Small intestine (tissue), 7 donors: ENCODE results near the gene RINL. TPM values are rescaled to one million over a fixed set of nuclear protein-coding genes. Genes with fewer than 3 reads are reported as not detected.
A peak's percentile ranks its signal among the peaks of the same experiment; 100 is the strongest.

Experiments used
- DNase-seq, 2 donors: peaks; one replicate each; pipeline versions ENCODE4 v3.0.0 to v3.0.0-alpha.2; 2013
- FAIRE-seq: peaks from 2 replicates; lab custom pipeline; 2012; peaks lifted over from hg19 to GRCh38; lab: Jason Lieb, UNC
- H3K27ac ChIP-seq, 3 donors: one replicate each; pipeline ENCODE4 v1.5.1; 2013; ENCODE audit warnings: low read length in 2 of 3, mild to moderate bottlenecking in 2 of 3, control low read depth in 1 of 3, inconsistent platforms in 1 of 3, low read depth in 1 of 3, moderate library complexity in 1 of 3
- H3K27me3 ChIP-seq, 3 donors: one replicate each; pipeline ENCODE4 v1.6.1; 2013; ENCODE audit warnings: low read length in 3 of 3, inconsistent platforms in 1 of 3; ENCODE audit not compliant: control insufficient read depth in 3 of 3, insufficient read depth in 3 of 3
- H3K36me3 ChIP-seq, 3 donors: one replicate each; pipeline ENCODE4 v1.6.1; 2013; ENCODE audit warnings: low read length in 3 of 3, inconsistent platforms in 1 of 3, low read depth in 1 of 3, mild to moderate bottlenecking in 1 of 3, moderate library complexity in 1 of 3; ENCODE audit not compliant: control insufficient read depth in 3 of 3, insufficient read depth in 2 of 3
- H3K4me1 ChIP-seq, 3 donors: one replicate each; pipeline ENCODE4 v1.6.1; 2013; ENCODE audit warnings: low read length in 2 of 3, inconsistent platforms in 1 of 3, low read depth in 1 of 3, mild to moderate bottlenecking in 1 of 3, moderate library complexity in 1 of 3; ENCODE audit not compliant: control insufficient read depth in 3 of 3, insufficient read depth in 2 of 3
- H3K4me3 ChIP-seq, 3 donors: one replicate each; pipeline ENCODE4 v1.5.1; 2013; ENCODE audit warnings: low read length in 3 of 3, control low read depth in 1 of 3, inconsistent platforms in 1 of 3, low read depth in 1 of 3, mild to moderate bottlenecking in 1 of 3, moderate library complexity in 1 of 3
- H3K9me3 ChIP-seq, 2 donors: one replicate each; pipeline ENCODE4 v1.6.1; 2013; ENCODE audit warnings: low read depth in 1 of 2, low read length in 1 of 2; ENCODE audit not compliant: control insufficient read depth in 2 of 2, insufficient read depth in 1 of 2
- WGBS, 3 donors: extraction: QIAGEN DNeasy Blood & Tissue Kit; methylation state at CpG; one replicate each; pipeline ENCODE4 v1.1.7; 2013; 5-methylcytosine and 5-hydroxymethylcytosine counted together
- polyA plus RNA-seq, 4 donors: library from polyadenylated mRNA; stranded (reverse) in 3 of 4; unstranded in 1 of 4; fragments of 200-250 nt in 3 of 4; fragments of 120-200 nt in 1 of 4; gene quantifications; one replicate each; pipeline versions ENCODE4 v1.2.1 to v1.2.3, GENCODE V29; 2013
- donor health status: healthy with polysubstance abuse.
- donor health status: control.
- donor health status: control.
- donor health status: Bipolar disorder and iron deficiency.
- donor health status: healthy.

RINL gene
- polyA plus RNA-seq, 4 donors, result 1.3 to 33.2 (median 9.8) TPM

DNA sequence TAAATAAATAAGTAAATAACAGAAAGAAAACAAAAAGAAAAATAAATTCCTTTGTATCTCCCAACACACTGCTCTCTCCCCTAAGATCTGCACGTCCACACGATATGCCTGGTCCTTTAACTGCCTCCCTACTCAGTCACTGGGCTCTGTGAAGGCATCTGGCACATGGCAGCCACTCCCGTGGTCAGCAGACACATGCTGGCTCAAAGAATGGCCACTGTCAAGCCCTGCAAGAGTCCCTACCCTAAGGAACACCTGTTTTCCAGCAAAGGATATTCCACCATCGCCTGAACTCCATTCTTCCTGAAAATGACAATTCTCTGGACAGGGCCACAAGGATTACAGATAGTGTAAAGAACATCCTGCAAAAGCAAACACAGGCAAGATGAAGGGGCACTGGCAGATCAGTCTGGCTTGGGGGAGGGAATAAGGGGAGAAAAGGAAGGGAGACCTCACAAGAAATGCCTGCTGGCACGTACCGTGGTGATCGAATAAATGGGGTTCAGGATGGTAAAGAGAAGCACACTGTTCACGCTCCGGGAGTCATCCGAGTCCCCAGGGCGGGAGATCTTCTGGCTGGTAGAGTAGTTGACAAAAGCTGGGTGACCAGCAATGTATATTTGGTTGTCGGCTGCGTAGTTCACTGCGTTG is 32.6 kb downstream of the RINL start:
- no peak overlapping the region for H3K4me3 ChIP-seq
- peaks cover 35 to 79% (median 36%) of the 10 kb centered on the region in 3 donors for H3K36me3 ChIP-seq
- no peak for DNase-seq
- peaks cover 0 to 13% (median 2%) of the 10 kb centered on the region in 3 donors for H3K4me1 ChIP-seq
- no peak overlapping the region for H3K27ac ChIP-seq
- no peaks in the 10 kb centered on the region for H3K27me3 ChIP-seq
- FAIRE-seq, result no peak
- no peaks in the 10 kb centered on the region for H3K9me3 ChIP-seq
- WGBS, 3 donors, result 92% methylated on average over 14 of the region's 14 CpGs

DNA sequence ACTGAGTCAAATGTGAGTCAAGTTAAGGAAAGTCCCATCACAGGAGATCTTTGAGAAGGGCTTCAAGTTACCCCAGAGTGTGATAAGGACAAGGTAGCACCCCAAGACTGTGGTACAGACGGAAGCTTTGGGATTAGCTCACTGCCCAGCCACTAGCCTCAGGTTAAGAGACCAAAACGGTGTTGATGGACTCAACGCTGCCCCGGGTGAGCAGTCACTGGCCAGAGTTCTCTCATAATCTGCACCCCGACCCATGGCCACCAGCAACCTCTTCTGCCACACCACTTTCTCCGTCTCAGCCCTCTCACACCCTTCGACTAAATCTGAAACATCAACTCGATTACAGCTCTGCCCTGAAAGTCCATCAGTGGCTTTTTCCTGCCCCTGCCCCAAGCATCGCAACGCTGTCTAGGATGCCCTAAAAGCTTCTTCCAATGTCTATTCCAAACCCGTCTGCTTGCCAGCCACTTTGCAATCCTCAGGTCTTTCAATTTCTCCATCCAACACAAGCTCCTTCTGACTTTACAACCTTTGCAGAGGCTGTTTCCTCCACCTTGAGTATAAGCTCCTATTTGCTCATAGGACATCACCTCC is 33.9 kb downstream of the RINL start:
- FAIRE-seq (no peak), DNase-seq (no peak)
- no peak overlapping the region for H3K27ac ChIP-seq
- H3K4me1 ChIP-seq, result peaks cover 0 to 18% (median 2%) of the 10 kb centered on the region in 3 donors
- no peaks in the 10 kb centered on the region for H3K9me3 ChIP-seq
- no peaks in the 10 kb centered on the region for H3K27me3 ChIP-seq
- H3K36me3 ChIP-seq, result peaks cover 45 to 92% (median 47%) of the 10 kb centered on the region in 3 donors
- WGBS, 3 donors, result 83 to 89% (median 88%) methylated on average over 11 of the region's 11 CpGs
- H3K4me3 ChIP-seq, result no peak overlapping the region

DNA sequence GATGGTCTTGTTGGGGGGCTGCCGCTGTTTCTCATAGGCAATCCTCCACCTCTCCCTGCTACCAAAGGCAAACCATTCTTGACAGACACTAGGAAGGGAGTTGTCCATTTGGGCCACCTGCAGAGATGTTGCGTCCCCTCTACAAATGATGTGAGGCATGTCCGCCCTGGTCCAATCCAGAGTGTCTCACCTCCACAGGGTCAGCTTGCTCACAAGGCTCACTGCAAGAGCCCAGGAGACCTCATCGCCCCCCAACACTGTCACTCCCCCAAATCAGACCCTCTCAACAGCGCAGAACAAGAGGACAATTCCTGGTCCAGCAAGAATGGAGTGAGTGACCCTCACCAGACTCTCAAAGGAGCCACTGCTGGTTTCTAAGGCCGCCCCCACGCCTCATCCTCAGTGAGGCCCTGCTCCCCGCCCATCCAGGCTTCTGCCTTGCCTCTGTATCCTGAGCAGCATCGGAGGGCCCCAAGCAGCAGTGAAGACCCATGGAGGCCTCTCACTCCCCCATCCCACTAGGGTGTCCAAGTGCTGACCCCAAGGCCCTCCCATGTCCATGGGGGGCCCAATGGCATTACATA is 34.8 kb downstream of the RINL start:
- Histone ChIP-seq H3K27ac (peak overlapping the region in 1 of 3 donors; percentile 79), H3K4me1 (peaks cover 0 to 28% (median 2%) of the 10 kb centered on the region in 3 donors), H3K27me3 (no peaks in the 10 kb centered on the region), H3K9me3 (no peaks in the 10 kb centered on the region), H3K36me3 (peaks cover 49 to 98% (median 56%) of the 10 kb centered on the region in 3 donors), H3K4me3 (no peak overlapping the region)
- 96 to 97% (median 96%) methylated on average over 9 of the region's 9 CpGs for WGBS, 3 donors
- DNase-seq (no peak), FAIRE-seq (no peak)

DNA sequence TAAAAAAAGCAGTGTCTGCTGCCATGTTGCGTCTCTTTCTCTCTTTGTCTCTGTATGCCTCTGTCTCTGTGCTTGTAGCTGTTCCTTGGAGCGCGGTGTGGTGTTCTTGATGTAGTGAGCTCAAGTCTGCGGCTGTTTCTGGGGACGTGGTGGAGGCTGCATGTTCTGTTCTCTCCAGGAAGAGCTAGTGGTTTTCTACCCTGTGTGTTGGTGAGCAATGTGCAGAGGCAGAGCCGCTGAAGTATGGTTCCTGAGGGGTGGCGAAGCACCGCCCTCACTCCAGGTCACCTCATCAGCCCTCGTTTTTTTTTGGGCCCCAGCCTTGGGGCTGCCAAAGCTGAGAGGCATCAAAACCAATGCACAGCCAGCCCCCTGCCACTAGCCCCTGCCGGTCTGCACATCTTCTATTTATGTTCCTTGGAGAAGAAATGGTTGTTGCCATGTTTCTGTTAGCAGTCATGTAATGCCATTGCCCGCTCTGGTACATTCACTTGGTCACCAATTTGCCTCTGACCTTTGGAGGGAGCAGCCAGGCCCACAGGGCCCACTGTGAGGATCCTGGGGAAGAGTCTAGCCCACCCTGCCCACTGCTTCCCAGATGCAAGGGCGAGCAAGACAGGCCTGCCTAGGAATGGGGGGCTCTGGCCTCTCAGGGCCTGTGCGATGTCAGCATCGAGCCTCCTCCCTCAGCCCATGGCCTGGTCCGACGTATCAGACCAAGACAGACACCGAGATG is 35.5 kb downstream of the RINL start:
- WGBS, 3 donors, result 65 to 88% (median 80%) methylated on average over 17 of the region's 17 CpGs
- Histone ChIP-seq H3K27ac (peak overlapping the region in 1 of 3 donors; percentile 79), H3K36me3 (peaks cover 54 to 99% (median 63%) of the 10 kb centered on the region in 3 donors), H3K9me3 (no peaks in the 10 kb centered on the region), H3K4me1 (peaks cover 0 to 31% (median 0%) of the 10 kb centered on the region in 3 donors), H3K27me3 (no peaks in the 10 kb centered on the region), H3K4me3 (no peak overlapping the region)
- FAIRE-seq (no peak), DNase-seq (peak in 1 of 2 donors; percentile 78)

DNA sequence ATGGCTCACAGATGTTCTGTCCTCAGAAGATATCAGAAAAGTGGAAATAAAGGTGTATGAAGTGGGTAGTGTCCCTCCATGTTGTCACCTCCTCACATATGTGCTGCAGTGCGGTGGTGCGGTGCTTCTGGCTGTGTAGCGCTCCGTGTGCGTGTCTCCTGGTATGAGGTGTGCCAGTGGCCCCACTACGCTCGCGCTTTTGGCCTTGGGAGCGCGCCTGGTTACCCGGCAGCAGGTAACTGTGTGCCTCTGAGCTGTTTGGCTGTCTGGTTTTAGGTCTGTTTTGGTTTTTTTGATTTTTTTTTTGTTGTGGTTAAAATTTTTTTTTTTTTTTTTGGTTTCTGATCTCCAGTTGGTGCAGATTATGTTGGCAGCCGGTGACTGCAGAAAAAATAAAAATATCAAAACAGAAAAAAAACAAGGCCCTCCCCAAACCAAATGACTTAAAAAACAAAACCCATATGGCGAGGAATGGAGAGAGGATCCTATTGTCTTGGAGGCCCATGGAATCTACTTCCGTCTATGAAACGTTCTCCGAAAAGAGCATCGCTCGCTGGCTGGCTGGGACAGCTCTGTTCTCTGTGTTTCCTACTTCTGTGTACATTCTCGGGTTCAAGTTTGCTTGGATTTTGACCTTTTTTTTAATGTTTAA is 36.2 kb downstream of the RINL start:
- Histone ChIP-seq H3K4me3 (no peak overlapping the region), H3K27me3 (no peaks in the 10 kb centered on the region), H3K9me3 (no peaks in the 10 kb centered on the region), H3K36me3 (peaks cover 56 to 99% (median 62%) of the 10 kb centered on the region in 3 donors), H3K27ac (peak overlapping the region in 1 of 3 donors; percentile 79), H3K4me1 (peaks cover 0 to 31% (median 0%) of the 10 kb centered on the region in 3 donors)
- DNase-seq (peak in 1 of 2 donors; percentile 44), FAIRE-seq (no peak)
- 78 to 89% (median 82%) methylated on average over 19 of the region's 19 CpGs for WGBS, 3 donors

DNA sequence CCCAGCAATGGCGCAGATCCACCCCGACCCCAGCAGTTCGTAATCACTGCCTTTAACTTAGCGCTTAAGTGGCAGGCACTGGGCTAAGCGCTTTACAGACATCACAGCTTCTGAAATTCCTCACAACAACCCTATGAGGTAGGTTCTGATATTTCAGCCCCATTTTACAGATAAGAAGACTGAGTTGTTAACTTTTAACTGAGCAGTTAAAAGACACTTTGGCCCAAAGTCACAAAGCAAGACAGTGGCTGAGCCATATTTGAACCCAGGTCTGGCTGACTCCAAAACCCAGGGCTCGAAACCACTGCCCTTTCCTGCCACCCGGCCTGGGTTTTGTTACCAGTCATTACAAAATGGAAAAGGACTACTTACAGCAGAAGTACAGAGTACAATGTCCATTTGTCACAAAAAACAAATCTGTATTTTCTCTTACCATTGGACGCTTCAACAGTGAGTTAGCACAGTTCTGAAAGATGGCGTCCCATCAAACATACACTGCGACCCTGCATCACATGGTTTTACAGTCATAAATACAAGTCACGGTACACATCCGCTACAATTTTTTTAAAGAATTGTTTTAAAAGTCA is 36.8 kb downstream of the RINL start:
- Histone ChIP-seq H3K27me3 (no peaks in the 10 kb centered on the region), H3K4me3 (no peak overlapping the region), H3K27ac (peak overlapping the region in 1 of 3 donors; percentile 22), H3K36me3 (peaks cover 56 to 97% (median 65%) of the 10 kb centered on the region in 3 donors), H3K9me3 (no peaks in the 10 kb centered on the region), H3K4me1 (peaks cover 0 to 36% (median 0%) of the 10 kb centered on the region in 3 donors)
- 87 to 89% (median 89%) methylated on average over 12 of the region's 12 CpGs for WGBS, 3 donors
- FAIRE-seq, result no peak
- no peak for DNase-seq

GRCh38 chr19:38840583-38840968 is 37.5 kb downstream of the RINL start:
- Histone ChIP-seq H3K4me3 (no peak overlapping the region), H3K36me3 (peaks cover 52 to 97% (median 67%) of the 10 kb centered on the region in 3 donors), H3K4me1 (peaks cover 0 to 36% (median 0%) of the 10 kb centered on the region in 3 donors), H3K27ac (no peak overlapping the region), H3K9me3 (no peaks in the 10 kb centered on the region), H3K27me3 (no peaks in the 10 kb centered on the region)
- 72 to 94% (median 93%) methylated on average over 5 of the region's 5 CpGs for WGBS, 3 donors
- FAIRE-seq (no peak), DNase-seq (no peak)
